ENCODE data around the gene UBE2H. TPM values are rescaled to one million over a fixed set of nuclear protein-coding genes. Genes with fewer than 3 reads are reported as not detected.

Gene UBE2H
- total RNA-seq, 2 experiments from 2014 or later: 52.1 to 52.5 TPM

GRCh38 chr7:129804890-129805719 is 147.7 kb downstream of the UBE2H start:
- POLR2A ChIA-PET: no interaction called here

GRCh38 chr7:129804111-129804889 is 148.5 kb downstream of the UBE2H start:
- no peak for DNase-seq
- TF ChIP-seq CTCF (IDR thresholded peaks at IDR 0.05): no peak
- H3K27me3 ChIP-seq (ENCODE audit: control insufficient read depth in 1 of 2, insufficient read depth in 2 of 2, low read length in 2 of 2): no peaks in the 10 kb centered on the region
- H3K4me3 Mint-ChIP-seq: no peak overlapping the region
- no peak overlapping the region for H3K27ac ChIP-seq (ENCODE audit: low read depth in 1 of 2, low read length in 2 of 2)
- H3K36me3 Mint-ChIP-seq (ENCODE audit: low read depth): no peaks in the 10 kb centered on the region
- no peaks in the 10 kb centered on the region for H3K9me3 Mint-ChIP-seq
- no peaks in the 10 kb centered on the region for H3K9me3 ChIP-seq (ENCODE audit: control insufficient read depth in 1 of 2, insufficient read depth in 1 of 2, low read length in 2 of 2)
- no peaks in the 10 kb centered on the region for H3K36me3 ChIP-seq (ENCODE audit: insufficient read depth, low read length)
- intact Hi-C loops (cut with DNase I, micrococcal nuclease): no loop called here
- H3K4me1 Mint-ChIP-seq (ENCODE audit: low read depth): no peaks in the 10 kb centered on the region
- no peak overlapping the region for H3K4me3 ChIP-seq (ENCODE audit: low read length)
- POLR2A ChIA-PET: no interaction called here
- H3K27me3 Mint-ChIP-seq: no peaks in the 10 kb centered on the region
- H3K27ac Mint-ChIP-seq: no peak overlapping the region
- CTCF ChIA-PET: interaction anchor here (1.3 kb wide), 1 partner anchor 21 kb away, joined by 3 read pairs; no protein-coding TSS in a partner anchor
- H3K4me1 ChIP-seq (ENCODE audit: insufficient read depth, low read length): no peaks in the 10 kb centered on the region
- no peak for ATAC-seq (ENCODE audit: poor library complexity)

More at GRCh38 chr7:129804890-129805719, 147.7 kb downstream of the UBE2H start:
- Histone ChIP-seq H3K27ac (ENCODE audit: low read depth in 1 of 2, low read length in 2 of 2) (no peak overlapping the region), H3K4me3 (ENCODE audit: low read length) (no peak overlapping the region), H3K27me3 (ENCODE audit: control insufficient read depth in 1 of 2, insufficient read depth in 2 of 2, low read length in 2 of 2) (no peaks in the 10 kb centered on the region), H3K9me3 (ENCODE audit: control insufficient read depth in 1 of 2, insufficient read depth in 1 of 2, low read length in 2 of 2) (no peaks in the 10 kb centered on the region), H3K4me1 (ENCODE audit: insufficient read depth, low read length) (no peaks in the 10 kb centered on the region), H3K36me3 (ENCODE audit: insufficient read depth, low read length) (no peaks in the 10 kb centered on the region)
- intact Hi-C loops (cut with DNase I, micrococcal nuclease): no loop called here
- Mint-ChIP-seq H3K27ac (no peak overlapping the region), H3K9me3 (no peaks in the 10 kb centered on the region), H3K4me1 (ENCODE audit: low read depth) (no peaks in the 10 kb centered on the region), H3K4me3 (no peak overlapping the region), H3K27me3 (no peaks in the 10 kb centered on the region), H3K36me3 (ENCODE audit: low read depth) (no peaks in the 10 kb centered on the region)
- no peak for DNase-seq
- CTCF ChIA-PET: interaction anchor here (1.3 kb wide), 1 partner anchor 20 kb away, joined by 3 read pairs; no protein-coding TSS in a partner anchor
- ATAC-seq (ENCODE audit: poor library complexity): no peak
- TF ChIP-seq CTCF (IDR thresholded peaks at IDR 0.05): no peak

DNA sequence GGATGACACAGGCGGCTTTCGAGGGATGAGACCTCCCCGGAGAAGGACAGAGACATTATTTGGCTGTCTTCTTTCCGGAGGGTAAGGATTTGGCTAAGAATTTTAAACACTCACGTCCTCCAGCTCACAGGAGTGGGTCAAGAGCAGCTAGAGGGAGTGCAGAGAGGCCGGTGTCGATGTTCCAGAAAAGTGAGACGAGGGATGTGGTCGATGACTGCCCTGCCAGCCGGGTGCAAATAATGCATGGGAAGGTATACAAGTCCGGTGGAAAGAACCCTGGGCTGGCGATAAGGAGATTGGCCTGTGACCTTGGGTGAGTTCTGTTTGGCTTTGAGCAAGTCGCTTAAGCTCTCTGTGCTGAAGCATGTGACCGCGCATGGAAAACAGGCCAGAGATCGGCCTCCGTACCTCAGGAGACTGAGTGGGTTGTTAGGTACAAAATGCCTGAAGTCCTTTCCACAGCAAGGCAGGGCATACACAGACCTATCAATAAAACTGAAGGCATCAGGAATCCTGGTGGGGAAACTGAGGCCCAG is 149.1 kb downstream of the UBE2H start:
- Mint-ChIP-seq H3K27me3 (no peaks in the 10 kb centered on the region), H3K4me1 (ENCODE audit: low read depth) (no peaks in the 10 kb centered on the region), H3K9me3 (no peaks in the 10 kb centered on the region), H3K27ac (no peak overlapping the region), H3K4me3 (no peak overlapping the region), H3K36me3 (ENCODE audit: low read depth) (no peaks in the 10 kb centered on the region)
- CTCF ChIA-PET: no interaction called here
- TF ChIP-seq CTCF (IDR thresholded peaks at IDR 0.05): no peak
- H3K27me3 ChIP-seq (ENCODE audit: control insufficient read depth in 1 of 2, insufficient read depth in 2 of 2, low read length in 2 of 2): no peaks in the 10 kb centered on the region
- DNase-seq (no peak), ATAC-seq (ENCODE audit: poor library complexity) (no peak)
- POLR2A ChIA-PET: no interaction called here
- H3K9me3 ChIP-seq (ENCODE audit: control insufficient read depth in 1 of 2, insufficient read depth in 1 of 2, low read length in 2 of 2): no peaks in the 10 kb centered on the region
- intact Hi-C loops (cut with DNase I, micrococcal nuclease): no loop called here
- no peak overlapping the region for H3K27ac ChIP-seq (ENCODE audit: low read depth in 1 of 2, low read length in 2 of 2)
- no peaks in the 10 kb centered on the region for H3K36me3 ChIP-seq (ENCODE audit: insufficient read depth, low read length)
- no peak overlapping the region for H3K4me3 ChIP-seq (ENCODE audit: low read length)
- no peaks in the 10 kb centered on the region for H3K4me1 ChIP-seq (ENCODE audit: insufficient read depth, low read length)

Data from CD4-positive, alpha-beta T cell (primary cell).